GM15510 (cell line): ENCODE measurements around the gene NAA20.

Experiments
- POLR2A ChIP-seq: IDR thresholded peaks from 3 replicates; pipeline ENCODE4 v1.6.1; 2011; ENCODE audit warnings: borderline replicate concordance; ENCODE audit not compliant: insufficient read length; ENCODE audit errors: extremely low read depth

NAA20 gene

GRCh38 chr20:20070871-20071726, 53.9 kb downstream of the NAA20 start:
- TF ChIP-seq POLR2A = no peak

DNA sequence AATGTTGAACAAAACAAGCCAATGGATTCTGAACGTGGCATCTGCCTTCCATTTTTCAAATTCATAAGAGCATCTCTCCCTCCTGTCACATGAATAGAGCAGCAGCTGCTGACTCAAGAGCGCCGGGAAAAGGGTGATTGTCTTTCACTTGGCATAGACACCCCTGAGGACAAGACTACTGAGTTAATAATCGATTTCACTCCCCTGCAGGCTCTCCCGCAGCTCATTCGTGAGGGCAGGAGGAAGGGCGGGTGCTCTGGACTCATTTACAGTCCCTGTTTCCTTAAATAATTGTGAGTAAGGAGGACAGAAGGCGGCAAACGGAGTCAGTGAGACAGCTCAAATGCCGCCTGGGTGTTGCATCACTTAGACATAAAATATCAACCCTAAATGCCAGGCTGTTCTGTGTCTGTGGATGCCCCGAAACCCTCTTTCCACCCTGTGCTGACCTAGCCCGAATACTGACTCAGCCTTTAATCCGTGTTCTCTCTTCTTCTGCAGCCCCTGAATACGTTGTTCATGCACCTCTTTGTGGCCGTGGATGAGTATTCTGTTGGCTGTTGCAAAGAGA, 56.7 kb downstream of the NAA20 start:
- no peak for TF ChIP-seq POLR2A

- TF ChIP-seq POLR2A = no peak
Observed at GRCh38 chr20:20075032-20075431, 57.9 kb downstream of the NAA20 start.

DNA sequence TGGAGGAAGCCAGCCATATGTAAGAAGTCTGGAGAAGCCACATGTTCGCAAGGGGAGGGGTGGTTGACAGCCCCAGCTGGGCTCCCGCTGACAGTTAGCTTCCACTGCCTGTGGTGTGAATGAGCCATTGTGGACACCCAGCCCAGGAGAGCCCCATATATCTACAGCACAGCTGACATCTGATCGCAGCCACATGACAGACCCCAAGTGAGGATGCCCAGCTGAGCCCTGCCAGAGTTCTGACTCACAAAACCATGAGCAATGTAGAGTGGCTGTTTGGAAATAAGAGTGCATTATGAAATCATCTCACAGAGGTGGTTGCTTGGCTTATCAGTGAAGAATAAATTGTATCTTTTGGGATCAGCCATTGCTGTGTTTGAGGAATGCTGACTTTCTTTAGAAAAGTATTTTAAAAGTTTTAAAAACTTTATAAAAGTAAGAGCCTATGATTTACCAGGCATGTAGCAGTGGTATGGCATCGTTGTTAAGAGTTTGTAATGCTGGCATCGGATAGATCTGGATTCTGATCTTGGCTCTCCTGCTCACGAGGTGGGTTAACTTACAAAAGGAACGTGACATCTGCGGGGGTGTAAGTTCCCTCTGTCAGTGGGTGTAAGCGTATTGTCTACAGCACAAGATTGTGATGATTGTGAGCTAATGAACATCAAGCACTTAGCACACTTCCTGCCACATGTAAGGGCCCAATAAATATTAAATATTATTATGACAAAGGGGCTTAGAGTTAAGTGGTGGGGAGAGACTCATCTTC, 59.3 kb downstream of the NAA20 start:
- no peak for TF ChIP-seq POLR2A

GRCh38 chr20:20078041-20078440, 60.9 kb downstream of the NAA20 start:
- TF ChIP-seq POLR2A = no peak

DNA sequence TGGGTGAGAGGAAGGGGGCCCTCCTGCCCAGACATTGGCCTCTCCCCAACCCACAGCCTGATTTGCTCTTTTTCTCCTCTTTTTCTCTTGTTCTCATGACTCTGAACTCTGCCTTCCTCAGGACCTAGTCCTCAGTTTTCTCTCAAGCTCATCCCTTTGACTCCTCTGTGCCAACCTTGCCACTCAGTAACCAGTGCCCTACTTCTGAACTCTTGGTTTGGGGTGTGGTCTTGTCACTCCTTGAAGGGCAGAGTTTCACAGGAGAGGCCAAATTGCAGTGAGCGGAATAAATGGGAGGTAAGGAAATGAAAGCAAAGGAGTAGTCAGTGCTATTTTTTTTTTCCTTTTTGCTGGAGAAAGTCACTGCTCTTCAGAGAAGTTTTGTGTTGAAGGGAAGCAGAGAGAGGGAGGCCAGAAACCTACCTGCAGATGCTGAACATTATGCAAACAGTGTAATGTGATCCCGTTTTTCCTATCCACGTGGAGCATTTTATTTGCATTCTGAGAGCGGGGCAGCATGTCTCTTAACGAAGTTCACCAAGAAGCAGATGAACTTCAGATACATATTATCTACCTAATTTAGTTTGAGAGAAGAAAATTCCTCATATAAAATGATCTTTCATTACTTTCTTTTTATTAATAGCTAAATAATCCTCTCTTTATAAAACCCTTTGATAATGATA, 62.1 kb downstream of the NAA20 start:
- TF ChIP-seq POLR2A = no peak
